ENCODE measurements around the gene STK32A.

STK32A gene

DNA sequence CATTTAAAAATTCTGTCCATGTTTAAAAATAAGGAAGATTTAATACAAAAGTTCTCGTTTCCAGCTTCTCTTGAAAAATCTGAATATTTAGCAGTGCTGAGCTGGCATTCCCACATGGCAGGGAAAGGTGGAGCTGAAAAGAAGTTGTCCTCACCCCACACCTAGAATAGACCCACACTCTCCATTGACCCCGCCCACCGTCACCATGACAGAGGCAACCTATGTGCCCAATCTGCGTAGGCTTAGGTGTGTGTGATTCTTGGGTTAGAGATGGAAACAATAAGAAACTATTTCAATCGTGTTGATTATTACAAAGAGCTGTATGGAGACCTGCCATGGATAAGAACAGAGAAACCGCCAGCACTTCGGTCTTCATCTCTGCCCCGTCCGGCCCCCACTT lies 8.9 kb upstream of the STK32A start:
- no peak overlapping the region for H3K4me3 ChIP-seq (ENCODE audit: low read length)
- H3K4me2 ChIP-seq (ENCODE audit: low read length), result no peak overlapping the region
- H3K9me3 ChIP-seq (ENCODE audit: control insufficient read depth, insufficient read depth, low read length), result no peaks in the 10 kb centered on the region
- H3K27me3 ChIP-seq (ENCODE audit: control insufficient read depth, low read length), result no peaks in the 10 kb centered on the region
- H3K36me3 ChIP-seq (ENCODE audit: control insufficient read depth, low read length), result no peaks in the 10 kb centered on the region
- H4K20me1 ChIP-seq (ENCODE audit: control insufficient read depth, insufficient read depth, low read depth, low read length), result no peaks in the 10 kb centered on the region
- no peaks in the 10 kb centered on the region for H3K4me1 ChIP-seq (ENCODE audit: control insufficient read depth, low read length)
- no peaks in the 10 kb centered on the region for H3F3A ChIP-seq (ENCODE audit: control insufficient read depth, insufficient read depth)
- H3K9me2 ChIP-seq (replicated peaks; ENCODE audit: control insufficient read depth, low read length), result no peaks in the 10 kb centered on the region
- no peak overlapping the region for H3K27ac ChIP-seq (ENCODE audit: low read depth, low read length)
- TF ChIP-seq, protein P1, sequence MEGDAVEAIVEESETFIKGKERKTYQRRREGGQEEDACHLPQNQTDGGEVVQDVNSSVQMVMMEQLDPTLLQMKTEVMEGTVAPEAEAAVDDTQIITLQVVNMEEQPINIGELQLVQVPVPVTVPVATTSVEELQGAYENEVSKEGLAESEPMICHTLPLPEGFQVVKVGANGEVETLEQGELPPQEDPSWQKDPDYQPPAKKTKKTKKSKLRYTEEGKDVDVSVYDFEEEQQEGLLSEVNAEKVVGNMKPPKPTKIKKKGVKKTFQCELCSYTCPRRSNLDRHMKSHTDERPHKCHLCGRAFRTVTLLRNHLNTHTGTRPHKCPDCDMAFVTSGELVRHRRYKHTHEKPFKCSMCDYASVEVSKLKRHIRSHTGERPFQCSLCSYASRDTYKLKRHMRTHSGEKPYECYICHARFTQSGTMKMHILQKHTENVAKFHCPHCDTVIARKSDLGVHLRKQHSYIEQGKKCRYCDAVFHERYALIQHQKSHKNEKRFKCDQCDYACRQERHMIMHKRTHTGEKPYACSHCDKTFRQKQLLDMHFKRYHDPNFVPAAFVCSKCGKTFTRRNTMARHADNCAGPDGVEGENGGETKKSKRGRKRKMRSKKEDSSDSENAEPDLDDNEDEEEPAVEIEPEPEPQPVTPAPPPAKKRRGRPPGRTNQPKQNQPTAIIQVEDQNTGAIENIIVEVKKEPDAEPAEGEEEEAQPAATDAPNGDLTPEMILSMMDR (IDR thresholded peaks at IDR 0.05; ENCODE audit: low read depth, low read length, poor library complexity, severe bottlenecking), result no peak
- no peak for TF ChIP-seq EZH2phosphoT487 (IDR thresholded peaks at IDR 0.05; ENCODE audit: borderline replicate concordance, low read length)
- no peaks in the 10 kb centered on the region for H3K79me2 ChIP-seq (ENCODE audit: control insufficient read depth, low read length)

DNA sequence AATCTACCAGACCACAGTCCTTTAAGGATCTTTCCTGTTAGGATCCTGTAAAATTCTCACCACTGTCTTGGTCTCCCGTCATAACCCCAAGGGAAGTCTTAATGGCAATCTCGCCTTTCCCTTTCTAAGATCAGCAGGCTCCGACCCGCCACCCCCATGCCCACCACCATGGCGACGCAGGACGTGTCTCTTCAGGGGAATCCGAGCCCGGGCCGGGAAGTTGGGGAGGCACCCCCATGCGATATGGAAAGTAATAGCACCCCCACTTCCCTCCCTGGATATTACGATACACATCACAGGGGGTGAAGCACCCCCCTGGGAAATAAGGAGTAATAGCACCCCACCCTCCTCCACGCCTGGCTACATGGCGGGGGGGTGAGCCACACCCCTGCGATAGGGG lies 8.3 kb upstream of the STK32A start:
- Histone ChIP-seq H3K9me2 (replicated peaks; ENCODE audit: control insufficient read depth, low read length) (no peaks in the 10 kb centered on the region), H3K4me1 (ENCODE audit: control insufficient read depth, low read length) (no peaks in the 10 kb centered on the region), H4K20me1 (ENCODE audit: control insufficient read depth, insufficient read depth, low read depth, low read length) (no peaks in the 10 kb centered on the region), H3K9me3 (ENCODE audit: control insufficient read depth, insufficient read depth, low read length) (no peaks in the 10 kb centered on the region), H3K36me3 (ENCODE audit: control insufficient read depth, low read length) (no peaks in the 10 kb centered on the region), H3K27ac (ENCODE audit: low read depth, low read length) (no peak overlapping the region), H3K4me2 (ENCODE audit: low read length) (no peak overlapping the region), H3F3A (ENCODE audit: control insufficient read depth, insufficient read depth) (no peaks in the 10 kb centered on the region), H3K27me3 (ENCODE audit: control insufficient read depth, low read length) (no peaks in the 10 kb centered on the region), H3K79me2 (ENCODE audit: control insufficient read depth, low read length) (no peaks in the 10 kb centered on the region), H3K4me3 (ENCODE audit: low read length) (no peak overlapping the region)
- no peak for TF ChIP-seq EZH2phosphoT487 (IDR thresholded peaks at IDR 0.05; ENCODE audit: borderline replicate concordance, low read length)
- TF ChIP-seq, protein P1 (IDR thresholded peaks at IDR 0.05; ENCODE audit: low read depth, low read length, poor library complexity, severe bottlenecking), result no peak

DNA sequence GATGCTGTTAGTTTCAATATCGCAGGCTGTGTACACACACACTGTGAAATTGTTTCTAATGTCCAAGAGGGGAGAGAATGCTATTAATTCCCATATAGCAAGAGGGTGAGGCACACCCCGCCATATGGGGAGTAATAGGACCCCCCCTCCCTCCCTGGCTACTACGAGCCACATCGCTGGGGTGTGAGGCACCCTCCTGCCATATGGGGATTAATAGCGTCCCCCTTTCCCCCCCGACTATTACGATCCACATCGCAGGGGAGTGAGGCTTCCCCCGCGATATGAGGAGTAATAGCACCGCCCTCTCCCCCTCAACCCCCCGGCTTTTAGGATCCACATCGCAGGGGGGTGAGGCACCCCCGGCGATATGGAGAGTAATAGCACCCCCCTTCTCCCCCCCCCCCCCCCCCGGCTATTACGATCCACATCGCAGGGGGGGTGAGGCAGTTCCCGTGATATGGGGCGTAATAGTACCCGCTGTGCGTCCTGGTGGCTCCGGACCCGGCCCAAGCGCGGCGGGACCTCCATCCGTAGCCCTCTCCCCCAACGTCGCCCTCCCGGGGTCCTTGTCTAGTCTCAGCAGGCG lies 494 bp upstream of the STK32A start:
- Histone ChIP-seq H3K9me2 (replicated peaks; ENCODE audit: control insufficient read depth, low read length) (no peaks in the 10 kb centered on the region), H3K27me3 (ENCODE audit: control insufficient read depth, low read length) (no peaks in the 10 kb centered on the region; the same call in 1 of the 2 replicates), H3K27ac (ENCODE audit: low read depth, low read length) (no peak overlapping the region), H3F3A (ENCODE audit: control insufficient read depth, insufficient read depth) (no peaks in the 10 kb centered on the region), H3K4me3 (ENCODE audit: low read length) (no peak overlapping the region), H3K4me2 (ENCODE audit: low read length) (no peak overlapping the region), H3K4me1 (ENCODE audit: control insufficient read depth, low read length) (no peaks in the 10 kb centered on the region), H3K79me2 (ENCODE audit: control insufficient read depth, low read length) (no peaks in the 10 kb centered on the region), H3K36me3 (ENCODE audit: control insufficient read depth, low read length) (no peaks in the 10 kb centered on the region), H3K9me3 (ENCODE audit: control insufficient read depth, insufficient read depth, low read length) (no peaks in the 10 kb centered on the region), H4K20me1 (ENCODE audit: control insufficient read depth, insufficient read depth, low read depth, low read length) (no peaks in the 10 kb centered on the region)
- TF ChIP-seq EZH2phosphoT487 (IDR thresholded peaks at IDR 0.05; ENCODE audit: borderline replicate concordance, low read length), result no peak
- TF ChIP-seq, protein P1 (IDR thresholded peaks at IDR 0.05; ENCODE audit: low read depth, low read length, poor library complexity, severe bottlenecking), result no peak

Measured in DOHH2 (cell line).